Type B pancreatic cell (in vitro differentiated cells): ENCODE measurements around the gene ICAM3. TPM values are rescaled to one million over a fixed set of nuclear protein-coding genes. Genes with fewer than 3 reads are reported as not detected.

Experiments used
- DNase-seq: peaks from one replicate; pipeline ENCODE4 v3.0.0; 2021; ENCODE audit warnings: mixed read lengths; ENCODE audit not compliant: unreplicated experiment; ENCODE audit errors: extremely low spot score
- H3K27ac Mint-ChIP-seq: 2 replicates; pipeline ENCODE4 v1.8.0; 2021; ENCODE audit warnings: mild to moderate bottlenecking, mixed read lengths
- H3K27me3 Mint-ChIP-seq: 2 replicates; pipeline ENCODE4 v1.8.0; 2021; ENCODE audit warnings: mixed read lengths
- H3K36me3 Mint-ChIP-seq: 2 replicates; pipeline ENCODE4 v1.8.0; 2021; ENCODE audit warnings: mixed read lengths
- H3K4me1 Mint-ChIP-seq: one replicate; pipeline ENCODE4 v1.8.0; 2021; ENCODE audit warnings: mixed read lengths; ENCODE audit not compliant: unreplicated experiment
- H3K4me3 Mint-ChIP-seq: 2 replicates; pipeline ENCODE4 v1.8.0; 2021; ENCODE audit warnings: mild to moderate bottlenecking, mixed read lengths
- H3K9me3 Mint-ChIP-seq: 2 replicates; pipeline ENCODE4 v1.8.0; 2021; ENCODE audit warnings: mixed read lengths
- total RNA-seq: library from RNA; stranded (reverse); gene quantifications from 2 replicates; pipeline ENCODE4 v1.2.1, GENCODE V29; 2021; ENCODE audit warnings: low replicate concordance
- TF ChIP-seq, protein P1 (sequence below): fragments of 200-600 bp; sonication (generic); conservative IDR thresholded peaks from 2 replicates; pipeline ENCODE4 v1.5.0; 2021; ENCODE audit warnings: antibody characterized with exemption, mild to moderate bottlenecking

The ICAM3 gene
- total RNA-seq, 1 donor from 2014 or later: 8.2 TPM

DNA sequence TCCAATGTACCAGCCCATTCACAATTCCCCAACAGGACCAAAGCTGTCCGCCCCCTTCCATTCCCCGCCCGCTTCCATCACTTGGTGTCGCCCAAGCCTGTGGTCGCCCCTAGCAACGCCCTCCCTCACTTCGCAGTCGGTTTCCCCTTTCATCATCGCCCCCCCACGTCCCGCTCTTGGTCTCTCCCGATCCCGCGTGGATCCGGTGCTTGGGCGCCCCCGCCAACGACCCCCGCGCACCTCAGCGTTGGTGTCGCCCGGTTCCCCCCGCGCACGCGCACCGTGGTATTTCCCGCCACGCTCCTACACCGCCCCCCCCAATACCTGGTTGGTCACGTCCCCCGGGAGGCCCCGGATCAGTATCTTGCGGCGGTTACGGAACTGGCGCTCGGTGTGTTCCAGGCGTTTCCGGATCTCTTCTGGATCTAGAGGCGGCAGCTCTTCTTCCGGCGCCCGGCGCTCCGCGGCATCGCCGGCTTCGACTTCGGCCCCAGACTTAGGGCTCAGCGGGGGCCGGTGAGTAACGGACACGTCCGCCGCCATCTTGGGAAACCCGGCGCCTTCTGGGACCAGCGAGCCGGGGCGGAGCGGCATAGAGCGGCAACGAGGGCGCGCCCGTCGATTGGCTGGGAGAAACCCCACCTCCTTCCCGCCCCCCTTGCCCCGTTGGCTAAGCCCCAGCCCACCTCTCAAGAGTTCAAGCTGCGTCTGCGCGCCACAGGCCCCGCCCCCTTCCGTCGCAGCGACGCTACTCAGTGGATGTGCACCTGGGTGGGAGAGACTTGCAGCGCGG lies 6.3 kb downstream of the ICAM3 start, which contains the start of gene RAVER1:
TSS of gene RAVER1 (minus strand) at position 565 of the 793 bp plus-strand sequence. CDS start at position 543, 22 bp downstream.
- Mint-ChIP-seq H3K4me1 (peaks cover 13% of the 10 kb centered on the region), H3K4me3 (peak within 1 kb of the TSS; percentile 97), H3K27ac (peak within 1 kb of the TSS; percentile 88), H3K9me3 (no peaks in the 10 kb centered on the region), H3K36me3 (peaks cover 4% of the 10 kb centered on the region), H3K27me3 (no peaks in the 10 kb centered on the region)
- DNase-seq: peak; percentile 98
- TF ChIP-seq, protein P1, sequence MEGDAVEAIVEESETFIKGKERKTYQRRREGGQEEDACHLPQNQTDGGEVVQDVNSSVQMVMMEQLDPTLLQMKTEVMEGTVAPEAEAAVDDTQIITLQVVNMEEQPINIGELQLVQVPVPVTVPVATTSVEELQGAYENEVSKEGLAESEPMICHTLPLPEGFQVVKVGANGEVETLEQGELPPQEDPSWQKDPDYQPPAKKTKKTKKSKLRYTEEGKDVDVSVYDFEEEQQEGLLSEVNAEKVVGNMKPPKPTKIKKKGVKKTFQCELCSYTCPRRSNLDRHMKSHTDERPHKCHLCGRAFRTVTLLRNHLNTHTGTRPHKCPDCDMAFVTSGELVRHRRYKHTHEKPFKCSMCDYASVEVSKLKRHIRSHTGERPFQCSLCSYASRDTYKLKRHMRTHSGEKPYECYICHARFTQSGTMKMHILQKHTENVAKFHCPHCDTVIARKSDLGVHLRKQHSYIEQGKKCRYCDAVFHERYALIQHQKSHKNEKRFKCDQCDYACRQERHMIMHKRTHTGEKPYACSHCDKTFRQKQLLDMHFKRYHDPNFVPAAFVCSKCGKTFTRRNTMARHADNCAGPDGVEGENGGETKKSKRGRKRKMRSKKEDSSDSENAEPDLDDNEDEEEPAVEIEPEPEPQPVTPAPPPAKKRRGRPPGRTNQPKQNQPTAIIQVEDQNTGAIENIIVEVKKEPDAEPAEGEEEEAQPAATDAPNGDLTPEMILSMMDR: peak; percentile 6

DNA sequence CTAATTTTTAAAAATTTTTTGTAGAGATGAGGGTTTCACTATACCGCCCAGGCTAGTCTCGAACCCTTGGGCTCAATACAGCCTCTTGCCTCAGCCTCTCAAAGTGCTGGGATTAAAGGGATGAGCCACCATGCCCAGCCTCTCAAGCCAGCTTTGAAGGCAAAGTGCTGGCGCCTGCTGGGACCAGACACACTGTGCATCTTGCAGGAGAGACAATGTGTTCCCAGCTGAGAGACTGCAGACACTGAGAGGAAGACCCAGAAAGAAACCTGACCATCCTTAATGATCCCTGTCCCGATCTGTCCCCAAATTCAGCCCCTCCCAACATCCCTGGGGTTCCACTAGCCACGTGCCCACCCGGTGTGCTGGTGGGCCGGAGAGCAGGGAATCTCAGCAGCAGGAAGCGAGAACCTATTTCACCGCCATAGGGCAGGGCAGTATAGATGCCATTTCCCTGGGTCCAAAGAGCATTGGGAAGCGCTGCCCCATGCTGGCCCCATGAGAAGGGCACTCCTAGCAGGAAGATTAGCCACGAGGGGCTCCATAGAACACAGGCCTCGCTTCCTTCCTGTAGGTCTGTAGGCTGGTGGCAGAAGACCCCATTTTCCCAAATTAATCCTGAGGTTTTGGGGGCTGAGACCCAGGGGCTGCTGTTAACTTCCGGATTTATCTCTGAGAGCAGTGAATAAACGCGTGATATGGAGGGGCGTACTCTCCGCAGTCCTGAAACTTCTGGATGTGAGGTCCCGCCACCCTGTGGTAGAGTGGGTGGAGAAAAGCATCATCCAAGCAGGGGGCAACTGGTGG lies 7.1 kb downstream of the ICAM3 start:
- no peak for DNase-seq
- H3K4me1 Mint-ChIP-seq: peaks cover 13% of the 10 kb centered on the region
- peaks cover 4% of the 10 kb centered on the region for H3K36me3 Mint-ChIP-seq
- H3K27ac Mint-ChIP-seq: peak overlapping the region; percentile 88
- no peaks in the 10 kb centered on the region for H3K9me3 Mint-ChIP-seq
- TF ChIP-seq, protein P1: peak; percentile 25
- H3K4me3 Mint-ChIP-seq: peak overlapping the region; percentile 97
- no peaks in the 10 kb centered on the region for H3K27me3 Mint-ChIP-seq

DNA sequence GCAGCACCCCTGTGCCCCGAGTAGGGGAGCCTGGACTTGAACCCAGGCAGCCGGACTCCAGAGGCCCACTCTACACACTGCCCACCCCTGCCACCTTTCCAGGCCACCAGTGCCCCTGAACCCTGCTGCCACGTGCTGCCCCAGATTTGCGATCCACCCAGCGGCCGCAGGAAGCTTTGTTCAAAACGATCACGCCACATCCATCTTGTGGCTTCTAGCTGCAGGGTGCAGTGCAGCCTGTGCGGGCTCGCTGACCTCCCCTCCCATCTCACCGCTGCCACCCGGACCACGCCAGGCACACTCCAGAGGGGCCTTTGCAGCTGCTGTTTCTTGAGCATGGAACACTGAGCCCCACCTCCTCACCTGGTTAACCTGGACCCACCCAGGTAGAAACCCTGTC lies 9.9 kb downstream of the ICAM3 start:
- H3K4me3 Mint-ChIP-seq: no peak overlapping the region
- H3K27me3 Mint-ChIP-seq: no peaks in the 10 kb centered on the region
- no peak overlapping the region for H3K27ac Mint-ChIP-seq
- H3K9me3 Mint-ChIP-seq: no peaks in the 10 kb centered on the region
- no peak for DNase-seq
- peaks cover 13% of the 10 kb centered on the region for H3K4me1 Mint-ChIP-seq
- TF ChIP-seq, protein P1: no peak
- H3K36me3 Mint-ChIP-seq: peaks cover 4% of the 10 kb centered on the region

DNA sequence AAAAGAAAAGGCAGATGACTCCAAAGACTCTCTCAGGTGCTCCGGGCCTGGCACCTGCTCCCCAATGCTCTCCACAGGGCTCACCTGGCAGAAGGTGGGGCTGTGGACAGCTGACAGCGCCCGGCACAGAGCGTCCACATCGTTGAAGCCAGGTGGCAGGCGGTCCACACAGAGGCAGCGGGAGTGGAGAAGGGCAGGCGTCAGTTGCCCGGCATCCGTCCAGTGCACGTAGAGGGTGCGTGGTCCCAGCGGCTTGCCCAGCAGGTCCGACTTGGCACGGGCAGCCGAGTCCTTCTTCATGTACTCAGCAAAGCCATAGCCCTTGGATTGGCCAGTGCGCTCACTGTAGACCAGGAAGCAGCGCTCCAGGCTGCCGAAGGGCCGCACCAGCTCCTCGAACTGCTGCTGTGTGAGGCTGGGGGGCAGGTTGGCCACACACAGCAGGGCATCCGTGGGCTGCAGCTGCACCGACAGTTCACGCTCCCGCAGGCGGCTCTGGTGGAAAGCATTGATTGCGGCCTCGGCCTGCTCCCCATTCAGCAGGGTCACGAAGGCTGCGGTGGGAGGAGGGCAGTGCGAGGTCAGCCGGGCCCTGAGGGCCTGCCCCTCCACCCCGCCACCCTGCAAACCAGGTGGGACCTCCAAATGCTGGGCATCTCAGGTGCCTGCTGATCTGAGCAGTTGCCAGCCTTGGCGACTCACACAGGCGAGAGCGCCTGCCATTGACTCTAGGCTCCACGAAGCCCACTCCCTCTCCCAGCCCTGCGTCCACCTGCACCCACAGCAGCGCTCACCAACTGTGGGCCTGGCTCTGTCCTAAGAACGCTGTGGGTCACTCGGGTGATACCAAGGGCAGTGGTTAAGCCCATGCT lies 10.6 kb downstream of the ICAM3 start:
- TF ChIP-seq, protein P1: no peak
- Mint-ChIP-seq H3K36me3 (peaks cover 4% of the 10 kb centered on the region), H3K27ac (no peak overlapping the region), H3K9me3 (no peaks in the 10 kb centered on the region), H3K4me3 (no peak overlapping the region), H3K4me1 (peaks cover 9% of the 10 kb centered on the region), H3K27me3 (no peaks in the 10 kb centered on the region)
- no peak for DNase-seq

DNA sequence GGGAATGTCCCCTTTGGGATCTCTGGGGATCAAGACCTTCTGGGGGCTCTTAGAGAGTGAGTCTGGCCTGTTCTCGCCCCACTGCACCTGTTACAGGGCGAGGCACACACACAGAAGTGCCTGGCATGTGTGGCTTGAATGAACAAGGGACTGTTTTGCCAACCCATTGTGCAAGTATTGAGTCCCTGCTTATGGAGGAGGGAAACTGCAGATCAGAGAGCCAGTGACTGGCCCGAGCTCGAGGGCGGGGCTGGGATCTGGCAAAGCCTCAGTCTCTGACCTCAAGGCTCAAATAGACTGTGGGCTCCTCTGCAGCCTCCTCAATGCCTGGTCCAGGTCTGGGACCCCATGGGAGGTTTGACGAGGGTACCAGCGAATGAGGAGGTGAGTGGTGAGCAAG lies 11.6 kb downstream of the ICAM3 start:
- DNase-seq: no peak
- Mint-ChIP-seq H3K27me3 (no peaks in the 10 kb centered on the region), H3K9me3 (no peaks in the 10 kb centered on the region), H3K27ac (no peak overlapping the region), H3K36me3 (peaks cover 4% of the 10 kb centered on the region), H3K4me3 (no peak overlapping the region), H3K4me1 (peaks cover 6% of the 10 kb centered on the region)
- TF ChIP-seq, protein P1: no peak
